ENCODE measurements around the gene SDC1.
"Not testable (repeated sequence)": the region's sequence is repeated elsewhere in the genome, so short reads cannot be mapped to it uniquely, and the experiment has no call there.

SDC1 gene, protein sequence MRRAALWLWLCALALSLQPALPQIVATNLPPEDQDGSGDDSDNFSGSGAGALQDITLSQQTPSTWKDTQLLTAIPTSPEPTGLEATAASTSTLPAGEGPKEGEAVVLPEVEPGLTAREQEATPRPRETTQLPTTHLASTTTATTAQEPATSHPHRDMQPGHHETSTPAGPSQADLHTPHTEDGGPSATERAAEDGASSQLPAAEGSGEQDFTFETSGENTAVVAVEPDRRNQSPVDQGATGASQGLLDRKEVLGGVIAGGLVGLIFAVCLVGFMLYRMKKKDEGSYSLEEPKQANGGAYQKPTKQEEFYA

GRCh38 chr2:20224716-20225293, at the start of gene SDC1:
Gene SDC1 (minus strand): TSS chr2:20225130. CDS start chr2:20224867, 263 bp downstream.
- peak; percentile 44 to 69 for DNase-seq

GRCh38 chr2:20273042-20273441, 48.1 kb upstream of the SDC1 start:
- no peak for DNase-seq

- not testable (repeated sequence) for DNase-seq
Observed at GRCh38 chr2:20268317-20268716, 43.4 kb upstream of the SDC1 start.

- DNase-seq = no peak
Observed at GRCh38 chr2:20267529-20267928, 42.6 kb upstream of the SDC1 start.

DNA sequence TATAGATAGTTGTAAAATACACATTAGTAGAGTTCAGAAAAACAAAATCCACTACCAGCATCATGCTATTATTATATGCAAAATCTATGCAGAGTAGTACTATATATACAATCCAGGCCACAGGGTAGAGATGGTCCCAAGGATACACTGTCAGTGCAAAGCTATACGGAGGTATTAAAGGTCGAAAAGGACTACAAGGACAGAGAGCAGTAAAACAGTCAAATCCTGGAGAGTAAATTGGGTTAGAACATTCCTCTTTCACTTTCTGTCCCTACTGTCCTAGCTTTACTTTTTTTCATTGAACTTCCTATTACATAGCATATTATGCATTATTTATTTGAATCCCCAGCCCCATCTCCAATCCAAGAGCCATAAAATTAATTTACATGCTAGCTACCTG, 39.7 kb upstream of the SDC1 start:
- no peak for DNase-seq

DNA sequence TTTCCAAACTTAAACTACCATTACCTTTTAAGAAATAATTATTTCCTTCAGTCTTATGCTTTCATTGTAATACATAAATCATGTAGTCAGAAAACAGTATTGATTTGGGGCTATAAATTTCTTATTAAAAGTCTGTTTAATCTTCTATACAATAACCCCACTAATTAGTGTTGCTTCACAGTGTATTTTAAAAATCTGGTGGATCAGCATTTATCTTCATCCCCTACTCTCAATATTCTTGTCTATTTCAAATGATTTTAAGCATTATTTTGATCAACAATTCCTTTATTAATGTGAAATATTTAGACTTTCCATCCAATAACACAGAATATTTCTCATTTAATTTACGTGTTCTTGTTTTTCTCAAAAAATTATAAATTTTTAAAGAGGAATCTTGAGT, 32.5 kb upstream of the SDC1 start:
- no peak for DNase-seq

- DNase-seq = no peak
Observed at GRCh38 chr2:20254731-20255130, 29.8 kb upstream of the SDC1 start.

DNA sequence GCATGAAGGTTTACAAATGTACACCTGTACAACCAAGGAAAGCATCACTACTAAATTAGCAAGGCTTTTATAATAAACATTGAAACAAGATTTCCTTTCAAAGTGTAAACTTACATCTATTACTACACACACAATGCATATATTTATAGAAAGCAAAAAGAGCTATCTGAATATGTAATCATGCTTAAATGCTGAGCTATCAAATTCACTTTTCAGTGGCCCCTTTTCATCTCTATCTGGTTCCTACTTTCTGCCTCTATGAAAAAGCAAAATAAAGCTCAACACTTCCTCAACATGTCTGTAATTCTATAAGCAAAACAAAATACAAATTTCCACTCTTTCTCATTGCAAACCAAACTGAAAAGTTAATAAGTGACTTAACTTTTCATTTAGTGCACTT, 25.5 kb upstream of the SDC1 start:
- no peak for DNase-seq

- no peak for DNase-seq
Observed at GRCh38 chr2:20249170-20249569, 24.2 kb upstream of the SDC1 start.

DNA sequence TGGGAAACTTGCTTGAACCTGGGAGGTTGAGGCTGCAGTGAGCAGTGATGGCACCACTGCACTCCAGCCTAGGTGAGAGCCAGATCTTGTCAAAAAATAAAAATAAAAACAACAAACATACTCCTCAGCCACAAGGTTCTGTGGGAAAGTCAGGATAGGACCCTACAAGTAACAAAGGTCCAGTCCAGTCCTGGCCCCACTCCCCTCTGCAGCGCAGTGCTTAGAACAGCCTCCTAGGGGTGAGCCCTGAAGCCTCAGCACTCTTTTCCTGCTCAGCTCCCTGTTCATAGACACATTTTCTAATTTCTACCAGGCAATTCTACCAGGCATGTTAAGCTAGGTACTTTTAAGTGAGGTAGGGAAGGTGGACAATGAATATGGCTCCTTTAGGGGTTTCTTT, 22.2 kb upstream of the SDC1 start:
- DNase-seq = no peak

GRCh38 chr2:20243637-20244036, 18.7 kb upstream of the SDC1 start:
- DNase-seq = not testable (repeated sequence)

DNA sequence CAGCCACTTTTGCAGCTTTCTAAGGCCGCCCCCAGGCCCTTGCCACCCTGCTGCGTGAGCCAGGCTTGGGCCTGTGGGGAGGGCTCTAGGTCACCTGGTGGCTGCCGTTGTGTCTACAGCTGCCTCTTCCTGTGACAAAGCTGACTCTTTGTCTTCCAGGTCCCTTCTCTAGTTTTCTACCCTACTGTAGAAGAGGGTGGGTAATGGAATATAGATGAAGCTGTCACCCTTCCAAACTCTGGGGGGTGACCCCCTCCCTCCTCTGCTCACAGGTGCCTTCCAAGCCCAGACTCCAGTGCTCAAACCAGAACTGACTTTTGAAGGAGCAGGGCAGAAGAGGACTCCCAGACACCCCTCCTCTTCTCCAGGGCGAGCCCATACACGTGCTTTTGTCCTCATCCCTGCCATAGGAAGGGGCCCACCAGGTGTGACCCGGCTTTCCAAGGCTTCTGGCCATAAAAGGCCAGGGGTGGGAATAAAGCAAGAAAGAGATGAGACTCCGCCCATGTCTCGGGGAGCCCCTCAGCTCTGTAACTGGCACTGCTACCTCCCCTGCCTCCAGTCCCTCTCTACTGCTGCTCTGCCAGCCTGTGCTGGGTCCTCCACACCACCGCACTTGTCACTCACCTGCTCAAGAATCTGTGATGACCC, 17.9 kb upstream of the SDC1 start:
- DNase-seq = no peak

- DNase-seq = no peak
Observed at GRCh38 chr2:20241973-20242726, 17.2 kb upstream of the SDC1 start.

- DNase-seq = not testable (repeated sequence)
Observed at GRCh38 chr2:20240291-20240690, 15.4 kb upstream of the SDC1 start.

DNA sequence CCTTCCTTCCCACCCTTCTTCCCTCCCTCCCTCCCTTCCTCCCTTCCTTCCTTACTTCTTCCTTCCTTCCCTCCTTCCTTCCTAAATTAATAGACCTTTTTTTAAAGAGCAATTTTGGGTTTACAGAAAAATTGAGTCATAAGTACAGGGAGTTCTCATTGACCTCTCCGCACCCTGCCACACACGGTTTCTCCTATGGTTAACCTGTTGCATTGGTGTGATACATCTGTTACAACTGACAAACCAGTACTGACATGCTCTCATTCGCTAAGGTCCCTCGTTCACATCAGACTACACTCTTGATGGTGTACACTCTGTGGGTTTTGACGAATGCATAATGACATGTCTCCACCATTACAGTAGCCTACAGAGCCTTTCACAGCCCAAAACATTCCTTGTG, 11.6 kb upstream of the SDC1 start:
- no peak for DNase-seq

DNA sequence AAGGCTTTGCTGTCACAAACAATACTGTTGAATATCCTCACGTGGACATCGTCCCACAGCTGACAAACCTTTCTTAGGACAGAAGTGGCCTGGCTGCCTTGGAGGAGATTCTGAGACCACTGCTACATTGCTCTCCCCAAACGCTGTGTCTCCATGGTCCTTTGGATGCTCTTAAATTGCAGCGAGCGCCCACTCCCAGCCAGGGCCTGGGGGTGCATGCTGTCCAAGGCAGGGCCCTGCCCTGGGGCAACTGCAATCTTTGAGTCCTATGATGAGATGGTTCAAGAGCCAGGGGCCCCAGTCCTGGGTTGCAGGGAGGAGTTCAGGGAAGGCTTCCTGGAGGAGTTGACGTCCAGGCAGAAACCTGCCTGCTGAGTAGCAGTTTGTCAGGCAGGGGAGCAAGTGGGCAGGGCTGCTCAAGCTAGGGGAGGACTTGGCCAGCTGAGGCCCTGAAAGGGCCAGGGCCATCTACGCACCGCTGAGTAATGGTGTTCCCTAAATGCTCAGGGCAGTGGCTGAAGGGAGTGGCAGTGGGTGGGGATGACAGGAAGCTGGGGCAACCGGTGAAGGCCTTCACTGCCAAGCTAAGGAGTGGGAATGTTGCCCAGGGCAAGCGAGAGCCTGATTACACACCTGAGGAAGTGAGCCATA, 10.8 kb upstream of the SDC1 start:
- no peak for DNase-seq

DNA sequence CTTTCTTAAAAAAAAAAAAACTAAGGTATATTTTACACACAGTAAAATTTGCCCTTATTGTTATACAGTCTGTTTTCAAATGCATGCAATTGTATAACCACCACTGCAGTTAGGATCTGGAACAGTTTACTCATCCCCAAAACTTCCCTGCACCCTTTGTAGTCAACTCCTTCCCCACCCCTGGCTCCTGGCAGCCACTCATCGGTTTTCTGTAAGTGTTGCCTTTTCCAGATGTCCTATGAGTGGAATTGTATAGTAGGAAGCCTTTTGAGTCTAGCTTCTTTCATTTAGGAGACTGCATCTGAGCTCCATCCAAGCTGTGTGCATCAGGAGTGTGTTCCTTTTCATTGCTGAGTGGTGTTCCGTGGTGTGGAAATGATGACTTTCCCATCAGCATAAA, 9.7 kb upstream of the SDC1 start:
- DNase-seq = not testable (repeated sequence)

- no peak for DNase-seq
Observed at GRCh38 chr2:20232837-20233207, 7.9 kb upstream of the SDC1 start.

GRCh38 chr2:20231598-20232026, 6.7 kb upstream of the SDC1 start:
- peak; percentile 64 to 80 for DNase-seq

DNA sequence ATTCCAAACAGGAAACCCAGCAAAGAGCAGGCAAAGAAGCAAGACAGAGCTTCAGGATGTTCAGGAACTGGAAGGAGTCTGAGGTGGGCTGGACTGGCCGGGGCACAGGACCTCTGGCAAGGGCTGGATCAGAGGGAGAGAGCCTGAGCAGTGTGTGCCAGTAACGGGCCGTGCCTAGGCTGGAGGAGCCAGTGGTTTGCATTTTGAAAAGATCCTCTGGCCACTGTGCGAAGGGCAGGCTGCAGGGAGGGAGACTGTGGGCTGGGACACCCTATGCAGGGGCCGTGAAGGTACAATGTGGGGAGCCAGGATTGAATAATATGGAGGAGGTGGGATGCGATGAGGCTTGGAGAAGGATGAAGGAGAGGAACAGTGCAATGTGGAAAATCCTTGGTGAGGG, 6.2 kb upstream of the SDC1 start:
- no peak for DNase-seq

- no peak for DNase-seq
Observed at GRCh38 chr2:20230114-20230425, 5.1 kb upstream of the SDC1 start.

GRCh38 chr2:20229322-20230113, 4.6 kb upstream of the SDC1 start:
- DNase-seq = no peak

Data from SW 1271 (cell line).